KMS-11 (cell line): ENCODE data around the gene TRIM71.
A peak's percentile ranks its signal among the peaks of the same experiment; 100 is the strongest.
"Not testable (repeated sequence)": the region's sequence is repeated elsewhere in the genome, so short reads cannot be mapped to it uniquely, and the experiment has no call there.

Experiments used
- H2AFZ ChIP-seq: fragments of 200-600 bp; sonication (generic); 2 replicates; pipeline ENCODE4 v1.6.1; 2016; ENCODE audit warnings: antibody characterized with exemption, mixed run types, low read depth
- H3K27ac ChIP-seq: fragments of 200-600 bp; sonication (generic); 2 replicates; pipeline ENCODE4 v1.6.1; 2016; ENCODE audit warnings: mild to moderate bottlenecking, mixed run types
- H3K27me3 ChIP-seq: fragments of 200-600 bp; sonication (generic); 2 replicates; pipeline ENCODE4 v1.6.1; 2017; ENCODE audit warnings: mild to moderate bottlenecking, low read depth, mixed run types, moderate library complexity; ENCODE audit not compliant: insufficient read depth
- H3K36me3 ChIP-seq: fragments of 200-600 bp; sonication (generic); 2 replicates; pipeline ENCODE4 v1.6.1; 2017; ENCODE audit warnings: mild to moderate bottlenecking, mixed run types; ENCODE audit not compliant: insufficient read depth
- H3K4me1 ChIP-seq: fragments of 200-600 bp; sonication (generic); 2 replicates; pipeline ENCODE4 v1.6.1; 2016; ENCODE audit warnings: mild to moderate bottlenecking, low read depth, mixed run types; ENCODE audit not compliant: poor library complexity, severe bottlenecking
- H3K4me2 ChIP-seq: fragments of 200-600 bp; sonication (generic); 2 replicates; pipeline ENCODE4 v1.7.0; 2016; ENCODE audit warnings: mild to moderate bottlenecking, mixed run types
- H3K4me3 ChIP-seq: fragments of 200-600 bp; sonication (generic); IDR thresholded peaks from 2 replicates; pipeline ENCODE4 v1.6.1; 2017; ENCODE audit warnings: low read depth, low read length, mixed read lengths; ENCODE audit not compliant: insufficient read depth
- H3K79me2 ChIP-seq: fragments of 200-600 bp; sonication (generic); 2 replicates; pipeline ENCODE4 v1.6.1; 2016; ENCODE audit warnings: low read depth, mixed run types; ENCODE audit not compliant: insufficient read depth
- H3K9ac ChIP-seq: fragments of 200-600 bp; sonication (generic); 2 replicates; pipeline ENCODE4 v1.6.1; 2016; ENCODE audit warnings: mild to moderate bottlenecking, mixed run types
- H4K20me1 ChIP-seq: fragments of 200-600 bp; sonication (generic); 2 replicates; pipeline ENCODE4 v1.6.1; 2016; ENCODE audit warnings: mild to moderate bottlenecking, mixed run types; ENCODE audit not compliant: insufficient read depth
- CTCF ChIP-seq: fragments of 200-600 bp; sonication (generic); conservative IDR thresholded peaks from 2 replicates; pipeline ENCODE4 v1.6.1; 2017; ENCODE audit warnings: low read depth, mild to moderate bottlenecking, antibody characterized with exemption, low read length, moderate library complexity, mixed read lengths

TRIM71 gene

GRCh38 chr3:32781211-32781968, 36.4 kb upstream of the TRIM71 start:
- Histone ChIP-seq H3K4me1 (no peaks in the 10 kb centered on the region), H3K9ac (peak overlapping the region; percentile 46), H3K36me3 (no peaks in the 10 kb centered on the region), H3K79me2 (no peaks in the 10 kb centered on the region), H3K4me2 (peak overlapping the region; percentile 76), H3K27ac (peak overlapping the region; percentile 32; the same call in 1 of the 2 replicates), H2AFZ (peak overlapping the region; percentile 98), H3K27me3 (no peaks in the 10 kb centered on the region), H3K4me3 (peak overlapping the region; percentile 67), H4K20me1 (no peaks in the 10 kb centered on the region)
- peak; percentile 57 for TF ChIP-seq CTCF

GRCh38 chr3:32781969-32782270, 35.9 kb upstream of the TRIM71 start:
- not testable (repeated sequence) for H2AFZ ChIP-seq, H3K27ac ChIP-seq, H3K36me3 ChIP-seq, H3K4me1 ChIP-seq, H4K20me1 ChIP-seq, H3K79me2 ChIP-seq, H3K27me3 ChIP-seq, H3K9ac ChIP-seq
- peak overlapping the region; percentile 9 for H3K4me3 ChIP-seq
- 0 out of 2 replicates have a peak overlapping the region, but pooled peaks have one; percentile 76 for H3K4me2 ChIP-seq

- no peak for TF ChIP-seq CTCF
- Histone ChIP-seq H4K20me1 (no peaks in the 10 kb centered on the region), H3K36me3 (no peaks in the 10 kb centered on the region), H3K27me3 (no peaks in the 10 kb centered on the region), H2AFZ (no peak overlapping the region), H3K9ac (no peak overlapping the region), H3K27ac (no peak overlapping the region), H3K4me2 (no peak overlapping the region), H3K4me3 (no peak overlapping the region), H3K79me2 (no peaks in the 10 kb centered on the region), H3K4me1 (no peaks in the 10 kb centered on the region)
Measured at GRCh38 chr3:32782407-32782806, 35.4 kb upstream of the TRIM71 start.

GRCh38 chr3:32791833-32792232, 26.0 kb upstream of the TRIM71 start:
- Histone ChIP-seq H3K9ac (no peak overlapping the region), H3K27ac (no peak overlapping the region), H3K4me3 (no peak overlapping the region), H3K4me2 (no peak overlapping the region), H3K27me3 (no peaks in the 10 kb centered on the region), H3K79me2 (no peaks in the 10 kb centered on the region), H3K36me3 (no peaks in the 10 kb centered on the region), H2AFZ (no peak overlapping the region), H4K20me1 (no peaks in the 10 kb centered on the region), H3K4me1 (no peaks in the 10 kb centered on the region)
- TF ChIP-seq CTCF, result no peak

GRCh38 chr3:32794487-32795308, 23.1 kb upstream of the TRIM71 start:
- H3K4me3 ChIP-seq, result no peak overlapping the region
- H3K9ac ChIP-seq, result no peak overlapping the region
- H3K4me1 ChIP-seq, result no peaks in the 10 kb centered on the region
- H3K27me3 ChIP-seq, result no peaks in the 10 kb centered on the region
- no peak overlapping the region for H3K27ac ChIP-seq
- no peak overlapping the region for H2AFZ ChIP-seq
- no peak overlapping the region for H3K4me2 ChIP-seq
- H3K36me3 ChIP-seq, result no peaks in the 10 kb centered on the region
- H4K20me1 ChIP-seq, result no peaks in the 10 kb centered on the region
- no peak for TF ChIP-seq CTCF
- H3K79me2 ChIP-seq, result no peaks in the 10 kb centered on the region

- not testable (repeated sequence) for H3K9ac ChIP-seq, H4K20me1 ChIP-seq, H3K36me3 ChIP-seq, H3K27me3 ChIP-seq, H3K4me3 ChIP-seq, H3K27ac ChIP-seq, H2AFZ ChIP-seq, H3K4me1 ChIP-seq, H3K79me2 ChIP-seq, H3K4me2 ChIP-seq
Measured at GRCh38 chr3:32796384-32796950, 21.3 kb upstream of the TRIM71 start.
